LNCaP clone FGC (cell line): ENCODE results near the gene CACNA1C.

Source experiments
- DNase-seq: peaks from one replicate; pipeline ENCODE4 v3.0.0-alpha.2; 2011; ENCODE audit warnings: low read depth
- H3K4me3 ChIP-seq: 2 replicates; pipeline ENCODE4 v1.5.1; 2011; ENCODE audit warnings: mild to moderate bottlenecking, low read depth, low read length, control low read depth
- CTCF ChIP-seq: IDR thresholded peaks from 2 replicates; pipeline ENCODE4 v1.5.1; 2012; ENCODE audit warnings: mild to moderate bottlenecking; ENCODE audit not compliant: control insufficient read depth, insufficient read depth; ENCODE audit errors: extremely low read depth

The CACNA1C gene

GRCh38 chr12:2074792-2075191 lies 22.0 kb downstream of the CACNA1C start:
- DNase-seq = no peak
- no peak for TF ChIP-seq CTCF
- H3K4me3 ChIP-seq = no peak overlapping the region

GRCh38 chr12:2075508-2076195 lies 22.9 kb downstream of the CACNA1C start:
- TF ChIP-seq CTCF = no peak
- H3K4me3 ChIP-seq = no peak overlapping the region
- no peak for DNase-seq

- no peak overlapping the region for H3K4me3 ChIP-seq
- no peak for DNase-seq
- TF ChIP-seq CTCF = no peak
Observed at GRCh38 chr12:2076196-2076570, 23.4 kb downstream of the CACNA1C start.

- no peak for DNase-seq
- no peak overlapping the region for H3K4me3 ChIP-seq
- no peak for TF ChIP-seq CTCF
Observed at GRCh38 chr12:2076728-2077127, 23.9 kb downstream of the CACNA1C start.

- no peak for TF ChIP-seq CTCF
- DNase-seq = no peak
- H3K4me3 ChIP-seq = no peak overlapping the region
Observed at GRCh38 chr12:2080604-2081003, 27.8 kb downstream of the CACNA1C start.

- TF ChIP-seq CTCF = no peak
- H3K4me3 ChIP-seq = no peak overlapping the region
- DNase-seq = no peak
Observed at GRCh38 chr12:2082321-2082720, 29.5 kb downstream of the CACNA1C start.

GRCh38 chr12:2083008-2083407 lies 30.2 kb downstream of the CACNA1C start:
- TF ChIP-seq CTCF = no peak
- DNase-seq = no peak
- no peak overlapping the region for H3K4me3 ChIP-seq
